HG03039 (cell line): Measurements from ENCODE around the gene TMEM141.

Experiments
- ATAC-seq: cut with Tn5 transposase; IDR thresholded peaks from one replicate; pipeline ENCODE4 v1.9.1; 2021; ENCODE audit warnings: mild to moderate bottlenecking, moderate library complexity; ENCODE audit not compliant: unreplicated experiment

Gene TMEM141

DNA sequence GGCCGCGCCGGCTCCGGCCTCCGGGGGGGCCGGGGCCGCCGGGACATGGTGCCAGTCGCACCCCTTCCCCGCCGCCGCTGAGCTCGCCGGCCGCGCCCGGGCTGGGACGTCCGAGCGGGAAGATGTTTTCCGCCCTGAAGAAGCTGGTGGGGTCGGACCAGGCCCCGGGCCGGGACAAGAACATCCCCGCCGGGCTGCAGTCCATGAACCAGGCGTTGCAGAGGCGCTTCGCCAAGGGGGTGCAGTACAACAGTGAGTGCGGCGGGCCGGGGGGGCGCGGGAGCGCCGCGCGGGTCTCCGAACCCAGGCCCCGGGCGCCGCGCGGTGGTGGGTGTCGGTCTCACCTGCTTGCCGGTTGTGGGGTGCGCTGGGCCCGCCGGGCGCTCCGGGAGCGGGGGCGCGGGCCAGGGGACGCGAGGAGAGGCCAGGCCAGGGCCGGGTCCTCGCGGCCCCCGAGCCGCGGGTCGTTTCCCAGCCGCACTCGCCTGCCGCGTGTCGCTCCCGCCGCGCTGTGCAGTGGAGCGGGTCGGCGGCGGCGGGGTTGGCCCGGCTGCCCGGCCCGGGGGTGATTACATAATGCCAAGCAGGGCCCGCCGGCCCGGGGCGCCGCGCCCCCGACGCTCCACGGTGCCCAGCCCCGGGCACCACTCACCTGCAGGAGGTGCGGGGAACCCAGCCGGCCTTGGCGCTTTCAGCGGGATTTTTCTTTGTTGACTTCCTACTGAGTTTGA is 17.1 kb downstream of the TMEM141 start:
- peak; percentile 27 for ATAC-seq

DNA sequence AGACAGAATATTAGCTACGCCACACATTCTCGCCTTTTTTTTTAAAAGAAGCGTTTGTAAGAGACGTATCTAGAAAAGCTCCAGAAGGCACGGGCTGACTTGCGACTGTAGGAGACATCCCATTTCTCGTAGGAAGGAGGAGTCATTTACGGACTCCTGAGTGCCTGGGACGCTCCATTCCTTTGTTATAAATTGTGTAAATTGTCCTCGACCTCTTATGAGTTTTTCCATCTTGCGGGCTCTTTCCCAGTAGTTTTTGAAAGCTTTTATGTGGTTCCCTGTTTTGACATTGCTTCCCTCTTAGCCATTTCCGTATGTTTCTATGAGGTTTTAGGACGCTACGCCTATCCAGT is 17.6 kb downstream of the TMEM141 start:
- ATAC-seq = no peak

DNA sequence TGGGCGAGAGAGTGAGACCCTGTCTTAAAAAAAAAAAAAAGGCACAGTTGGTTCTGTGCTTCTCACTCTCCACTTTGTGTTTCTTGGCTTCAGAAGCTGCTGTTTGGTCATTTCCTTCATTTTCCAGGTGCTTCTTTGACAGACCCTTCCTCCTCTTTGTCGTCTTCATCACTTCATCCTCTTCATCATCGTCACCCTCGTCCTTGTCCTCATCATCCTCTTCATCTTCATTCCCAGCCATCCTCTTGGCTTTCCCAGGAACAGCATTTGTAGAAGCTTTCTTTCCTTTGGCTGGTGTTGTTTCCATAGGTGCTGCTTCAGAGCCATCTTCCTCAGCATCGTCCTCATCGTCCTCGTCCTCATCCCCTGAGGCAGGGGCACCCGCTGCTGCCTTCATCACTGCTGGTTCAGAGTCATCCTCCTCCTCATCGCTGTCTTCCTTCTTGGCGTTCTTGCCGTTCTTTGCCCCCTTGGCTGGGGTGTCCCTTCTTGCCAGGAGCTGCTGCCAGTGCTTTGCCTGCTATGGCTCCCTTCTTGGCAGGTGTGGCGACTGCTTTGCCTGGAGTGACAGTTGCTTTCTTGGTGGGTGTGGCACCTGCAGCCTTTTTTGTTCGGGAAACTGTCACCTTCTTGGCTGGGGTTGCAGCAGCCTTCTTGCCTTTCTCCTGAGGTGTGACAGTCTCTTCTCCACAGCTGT is 23.7 kb downstream of the TMEM141 start:
- ATAC-seq = no peak

DNA sequence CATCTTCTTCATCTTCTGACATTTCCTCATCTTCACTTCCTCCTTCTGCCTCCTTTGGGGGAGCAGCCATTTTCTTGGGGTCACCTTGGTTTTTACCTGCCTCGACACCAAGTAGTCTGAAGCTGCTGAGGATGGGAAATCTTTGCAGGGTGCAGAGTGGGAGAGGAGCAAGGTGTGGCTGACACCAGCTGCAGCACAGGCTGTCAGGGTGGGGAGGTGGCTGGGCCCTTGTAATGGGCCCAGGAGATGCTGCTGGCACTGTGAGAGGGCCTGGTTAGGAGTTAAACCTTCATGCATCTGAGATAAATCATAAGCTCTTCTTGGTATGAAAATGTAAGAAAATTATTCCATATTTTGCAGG is 24.3 kb downstream of the TMEM141 start:
- no peak for ATAC-seq

DNA sequence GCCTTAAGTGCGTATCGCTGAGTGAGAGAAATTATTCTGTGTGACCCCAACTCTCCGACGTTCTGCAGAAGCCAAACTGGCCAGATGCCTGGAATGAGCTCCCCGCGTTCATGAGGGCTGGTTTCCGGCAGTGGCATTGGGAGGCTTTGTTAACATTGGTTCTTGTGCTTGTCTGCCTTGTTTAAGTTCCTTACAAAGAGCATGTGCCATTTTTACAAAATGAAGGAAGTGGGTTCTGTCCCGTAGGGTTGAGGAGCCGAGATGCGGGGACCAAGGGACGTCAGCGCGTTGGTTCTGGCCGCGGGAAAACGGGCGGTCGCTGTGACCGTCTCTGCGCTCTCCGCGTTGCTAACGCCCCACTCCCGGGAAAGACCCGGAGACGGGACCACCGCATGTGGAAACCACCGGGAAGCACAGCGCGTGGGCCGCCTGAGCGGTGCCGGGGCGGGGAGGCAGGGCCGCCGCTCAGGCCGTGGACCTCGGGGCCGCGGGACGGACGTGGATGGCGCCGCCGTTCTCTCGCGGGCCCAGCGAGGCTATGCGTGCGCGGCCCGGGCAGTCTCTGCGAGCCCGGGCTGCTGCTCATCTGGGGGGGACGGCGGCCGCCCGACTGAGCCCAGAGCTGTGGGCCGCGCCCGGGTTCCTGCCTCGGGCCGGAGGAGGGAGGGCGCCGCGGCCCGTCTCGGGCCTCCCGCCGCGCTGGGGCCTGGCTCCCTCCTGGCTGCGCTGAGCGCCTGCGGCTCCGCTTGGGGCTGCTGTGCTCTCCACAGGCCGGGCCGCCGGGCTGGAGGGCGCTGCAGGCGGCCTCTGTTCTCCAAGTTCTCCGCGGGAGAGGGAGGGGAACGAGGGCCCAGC is 30.1 kb downstream of the TMEM141 start:
- ATAC-seq = no peak

DNA sequence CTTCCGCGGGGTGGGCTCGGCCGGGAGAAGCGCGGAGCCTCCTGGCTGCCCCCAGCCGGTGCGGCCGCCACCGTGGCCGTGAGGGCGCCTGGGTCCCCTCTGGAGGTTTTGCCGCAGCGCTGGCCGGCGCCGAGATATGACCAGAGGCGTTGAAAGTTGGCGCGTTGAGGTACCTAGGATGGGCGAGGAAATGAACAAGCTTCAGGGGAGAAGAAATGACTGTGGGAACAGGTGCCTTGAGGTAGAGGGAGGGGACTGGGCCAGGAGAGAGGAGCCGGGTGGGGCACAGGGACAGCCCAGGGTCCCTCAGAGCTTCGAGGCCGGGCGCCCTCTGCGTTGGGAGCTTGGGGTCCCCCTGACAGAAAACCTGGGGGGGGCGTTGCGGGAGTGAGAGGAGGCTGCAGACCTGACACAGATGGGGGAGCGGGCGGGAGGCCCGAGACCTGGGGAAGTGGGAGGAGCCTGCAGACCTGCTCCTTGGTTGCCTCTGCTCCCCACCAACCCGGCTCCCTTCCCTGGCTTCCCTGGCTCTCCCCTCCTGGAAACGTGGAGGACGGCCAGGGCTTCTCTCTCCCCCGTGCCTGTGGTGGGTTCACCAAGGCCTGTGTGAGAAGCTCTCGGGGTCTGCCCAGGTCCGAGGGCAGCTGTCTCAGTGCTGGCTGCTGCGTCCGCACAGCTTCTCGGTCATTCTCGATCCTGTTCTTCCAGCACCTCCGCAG is 30.8 kb downstream of the TMEM141 start:
- ATAC-seq = no peak

DNA sequence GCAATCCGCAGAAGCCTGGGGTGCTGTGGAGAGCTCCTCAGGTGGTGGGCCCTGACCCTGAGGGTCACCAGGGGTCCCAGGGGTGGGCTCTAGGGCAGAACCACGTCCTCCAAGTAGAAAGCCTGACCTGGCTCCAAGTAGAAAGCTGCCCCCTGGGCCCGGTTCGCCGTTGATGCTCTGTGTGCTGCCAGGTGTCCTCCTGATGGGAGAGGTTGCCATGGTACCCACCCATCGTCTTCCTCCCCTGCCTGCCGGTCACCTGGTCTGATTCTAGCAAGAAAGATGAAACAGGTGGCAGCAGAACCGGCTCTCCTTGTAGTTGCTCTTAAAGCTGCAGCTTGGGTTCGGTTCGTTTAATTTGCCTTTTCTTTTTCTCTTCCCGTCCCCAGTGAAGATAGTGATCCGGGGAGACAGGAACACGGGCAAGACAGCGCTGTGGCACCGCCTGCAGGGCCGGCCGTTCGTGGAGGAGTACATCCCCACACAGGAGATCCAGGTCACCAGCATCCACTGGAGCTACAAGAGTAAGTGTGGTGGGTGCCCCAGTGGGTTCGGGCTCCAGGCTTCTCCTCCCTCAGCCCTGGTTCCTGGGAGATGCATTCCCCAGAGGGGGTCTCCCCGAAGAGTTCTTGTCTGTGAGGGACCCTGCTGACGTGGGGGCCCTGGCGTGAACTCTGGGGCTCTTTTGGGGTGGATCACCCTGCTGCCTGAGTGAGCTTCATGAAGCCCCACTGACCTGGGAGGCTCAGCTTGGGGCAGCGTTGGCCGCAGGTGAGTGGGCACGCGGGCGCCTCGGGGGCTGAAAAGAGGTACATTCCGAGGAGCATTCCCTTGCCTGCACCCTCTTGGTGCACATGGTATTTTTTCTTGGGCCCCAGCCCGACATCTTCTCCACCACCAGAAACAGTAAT is 32.2 kb downstream of the TMEM141 start:
- no peak for ATAC-seq

DNA sequence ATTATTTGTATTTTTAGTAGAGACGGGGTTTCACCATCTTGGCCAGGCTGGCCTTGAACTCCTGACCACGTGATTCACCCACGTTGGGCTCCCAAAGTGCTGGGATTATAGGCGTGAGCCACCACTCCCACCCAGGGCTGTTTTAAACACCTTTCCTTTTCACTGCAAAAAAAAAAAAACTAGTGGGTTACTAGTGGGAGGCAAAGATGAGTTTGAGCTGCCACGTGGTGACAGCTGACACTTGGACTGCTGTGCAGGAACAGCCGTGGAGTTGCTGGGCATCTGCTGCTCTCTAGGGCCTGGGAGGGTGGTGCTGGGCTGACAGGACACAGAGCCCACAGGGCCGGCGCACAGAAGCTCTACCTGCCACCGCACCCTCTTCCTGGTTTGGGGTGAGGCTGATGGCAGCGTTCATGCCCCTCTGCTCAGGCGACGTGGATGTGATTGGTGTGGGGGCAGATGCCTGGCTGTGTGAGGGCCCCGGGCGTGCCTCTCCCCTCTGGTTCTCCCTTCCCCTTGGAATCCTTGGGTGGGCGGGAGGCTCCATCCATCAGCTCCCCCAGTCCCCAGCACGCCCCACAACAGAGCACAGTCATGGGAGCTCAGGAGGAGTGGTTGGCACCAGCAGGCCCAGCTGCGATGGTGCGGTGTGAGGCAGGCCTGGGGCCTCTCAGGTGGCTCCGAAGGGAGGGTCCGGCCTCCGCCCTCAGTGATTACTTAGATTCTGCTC is 33.5 kb downstream of the TMEM141 start:
- no peak for ATAC-seq

DNA sequence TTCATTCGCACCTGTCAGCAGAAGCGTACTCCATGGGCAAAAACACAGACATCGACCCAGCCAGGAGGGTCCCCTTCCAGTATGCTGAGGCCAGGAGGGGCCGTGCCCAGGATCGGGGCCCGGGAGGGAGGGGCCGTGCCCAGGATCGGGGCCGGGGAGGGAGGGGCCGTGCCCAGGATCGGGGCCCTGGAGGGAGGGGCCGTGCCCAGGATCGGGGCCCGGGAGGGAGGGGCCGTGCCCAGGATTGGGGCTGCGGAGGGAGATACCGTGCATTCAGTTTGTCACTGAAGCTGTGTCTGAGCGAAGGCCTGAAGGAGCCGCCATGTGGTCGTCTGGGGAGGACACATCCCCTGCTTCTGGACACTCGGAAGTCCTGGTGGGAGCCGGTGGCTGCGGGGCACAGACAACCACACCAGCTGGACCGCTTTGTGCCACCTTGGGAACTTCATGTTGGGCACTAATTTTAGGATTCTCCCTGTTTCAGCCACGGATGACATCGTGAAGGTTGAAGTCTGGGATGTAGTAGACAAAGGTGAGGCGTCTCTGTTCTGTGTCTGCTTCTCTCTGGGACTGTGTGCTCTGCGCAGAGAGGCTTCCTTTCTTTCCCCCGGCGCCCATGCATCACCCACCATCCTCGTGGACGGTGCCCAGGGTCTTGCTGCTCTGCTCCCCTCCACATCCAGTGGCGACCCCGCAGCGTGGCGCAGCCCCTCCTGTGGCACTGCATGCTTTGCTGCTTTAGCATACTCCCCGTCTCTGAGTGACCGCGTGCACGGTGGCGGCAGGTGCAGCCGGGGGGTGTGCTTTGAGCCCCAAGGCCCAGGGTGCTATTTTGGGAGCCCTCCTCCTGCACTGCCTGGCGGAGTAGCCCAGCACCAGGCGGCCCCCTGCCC is 34.4 kb downstream of the TMEM141 start:
- ATAC-seq = no peak

DNA sequence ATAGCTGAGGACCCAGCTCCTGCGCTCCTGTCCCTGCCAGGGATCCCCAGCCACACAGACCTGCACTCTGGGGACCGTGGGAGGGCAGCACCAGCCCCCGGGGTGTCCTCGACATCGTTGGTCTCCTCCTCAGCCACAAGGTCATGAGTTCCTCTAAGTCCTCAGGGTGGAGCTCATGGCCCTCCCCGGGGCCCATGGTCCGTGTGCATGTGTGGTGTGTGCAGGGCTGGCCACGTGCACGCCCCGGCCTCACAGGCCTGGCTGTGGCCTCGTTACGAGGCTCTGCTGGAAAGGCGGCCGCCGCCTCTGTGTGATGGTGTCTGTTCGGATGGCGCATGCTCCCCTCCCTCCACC is 35.0 kb downstream of the TMEM141 start:
- ATAC-seq = no peak

DNA sequence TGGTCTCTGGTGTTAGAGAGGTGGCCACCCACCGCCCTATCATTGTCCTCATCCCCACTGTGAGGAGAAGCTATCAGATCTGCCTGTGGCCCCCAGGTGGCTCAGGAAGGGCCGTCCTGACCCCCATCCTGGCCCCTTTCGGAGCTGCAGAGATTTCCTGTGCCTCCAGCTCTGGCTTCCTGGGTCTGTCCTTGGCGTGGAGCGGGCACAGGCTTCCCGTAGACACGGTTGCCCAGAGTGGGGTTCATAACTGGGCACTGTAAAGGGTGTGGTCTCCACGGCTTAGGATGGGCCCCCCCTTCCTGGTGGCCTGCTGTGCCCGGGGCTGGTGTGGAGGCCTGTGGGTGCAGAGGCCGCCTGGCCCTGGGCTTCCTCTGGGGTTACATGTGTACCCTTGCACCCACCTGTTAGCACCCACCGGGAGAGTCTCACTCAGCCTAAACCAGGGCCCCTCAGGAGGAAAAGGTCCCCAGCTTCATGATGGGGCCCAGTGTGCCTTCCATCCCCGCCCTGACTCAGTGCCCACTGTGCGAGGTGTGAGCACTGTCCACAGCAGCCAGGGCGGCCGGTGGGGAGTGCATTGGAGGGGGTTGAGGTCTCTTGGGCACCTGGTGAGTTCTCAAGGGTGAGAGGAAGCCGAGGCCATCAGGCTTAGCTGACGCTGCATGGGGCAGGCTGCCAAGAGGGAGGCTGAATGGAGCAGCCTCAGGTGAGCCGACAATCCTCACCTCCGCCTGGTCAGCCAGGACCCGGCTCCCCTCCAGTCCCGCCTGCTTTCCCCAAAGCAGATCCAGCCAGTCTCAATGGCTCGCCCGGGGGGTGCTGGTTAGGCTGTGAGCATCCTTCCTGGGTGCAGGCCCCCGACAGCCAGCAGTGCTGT is 35.8 kb downstream of the TMEM141 start:
- no peak for ATAC-seq

DNA sequence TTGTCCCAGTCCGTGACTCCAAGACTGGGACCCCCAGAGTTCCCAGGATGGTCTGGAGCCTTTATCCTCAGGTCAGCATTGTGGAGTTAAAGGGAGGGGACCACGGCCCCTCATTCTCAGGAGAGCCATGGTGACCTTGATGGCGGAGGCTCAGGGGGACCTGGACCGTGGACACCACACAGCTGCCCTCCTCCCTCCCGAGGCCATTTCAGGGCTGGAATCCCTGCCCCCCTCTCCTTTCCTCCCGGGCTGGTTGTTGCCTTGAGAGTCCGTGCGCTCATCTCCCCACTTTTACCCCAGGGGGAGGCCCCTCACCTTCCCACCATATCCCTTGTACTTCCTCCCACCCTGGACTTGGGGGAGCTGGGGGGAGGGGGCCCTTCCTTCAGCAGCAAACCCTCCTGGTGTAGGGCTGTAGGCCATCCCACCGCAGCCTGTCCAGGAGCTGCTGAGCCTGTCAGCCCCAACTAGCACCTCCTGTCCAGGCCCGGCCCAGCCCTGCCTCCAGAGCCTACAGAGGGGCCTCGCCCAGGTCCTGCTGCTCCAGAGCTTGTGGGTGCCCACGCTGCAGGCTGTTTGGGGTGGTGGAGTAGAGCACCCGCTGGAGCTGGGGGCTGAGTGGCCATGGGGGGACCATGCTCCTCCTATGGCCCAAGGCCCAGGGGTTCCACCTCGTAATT is 36.8 kb downstream of the TMEM141 start:
- ATAC-seq = no peak

DNA sequence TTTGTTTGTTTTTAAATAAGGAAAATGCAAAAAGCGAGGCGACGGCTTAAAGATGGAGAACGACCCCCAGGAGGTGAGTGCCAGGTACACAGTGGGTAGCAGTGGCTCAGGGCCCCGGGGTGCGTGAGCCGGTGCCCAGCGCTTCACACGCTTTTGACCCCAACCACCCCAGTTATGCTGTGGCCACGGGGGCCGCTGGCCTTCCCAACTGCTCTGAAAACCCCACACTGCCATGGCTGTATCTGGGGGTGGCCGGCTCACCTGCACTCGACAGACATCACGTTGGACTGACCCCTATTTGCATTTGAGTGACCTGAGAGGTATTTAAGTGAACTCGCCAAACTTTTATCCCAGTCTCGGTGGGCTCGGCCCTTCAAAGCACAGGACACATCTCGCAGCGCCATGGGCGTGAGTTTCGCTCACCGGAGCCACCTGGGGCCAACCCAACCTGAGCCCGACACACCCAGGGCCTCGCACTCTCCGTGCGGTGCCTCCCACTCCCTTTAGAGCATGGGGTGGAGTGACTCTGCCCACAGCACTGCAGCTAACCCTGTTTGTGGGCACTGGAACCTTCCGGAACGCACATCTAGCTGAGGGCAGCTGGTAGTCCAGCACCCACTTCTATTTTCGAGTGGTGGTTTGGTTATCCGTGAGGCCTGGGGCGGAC is 37.5 kb downstream of the TMEM141 start:
- no peak for ATAC-seq

DNA sequence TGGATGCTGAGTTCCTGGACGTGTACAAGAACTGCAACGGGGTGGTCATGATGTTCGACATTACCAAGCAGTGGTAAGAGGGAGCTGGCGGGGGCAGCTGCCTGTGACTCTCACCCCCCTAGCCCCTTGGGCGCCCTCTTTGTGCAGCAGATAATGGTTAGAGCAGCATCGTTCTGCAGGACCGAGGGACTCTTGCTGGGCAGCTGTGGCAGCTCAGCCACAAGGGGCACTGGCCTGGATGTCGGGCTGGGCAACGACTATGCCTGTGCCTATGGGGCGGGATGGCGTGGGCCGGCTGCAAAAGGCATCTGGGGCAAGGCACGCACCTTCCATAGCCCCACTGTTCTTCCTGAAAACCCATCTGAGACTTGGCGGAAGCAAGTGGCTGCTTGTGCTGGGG is 38.3 kb downstream of the TMEM141 start:
- no peak for ATAC-seq

DNA sequence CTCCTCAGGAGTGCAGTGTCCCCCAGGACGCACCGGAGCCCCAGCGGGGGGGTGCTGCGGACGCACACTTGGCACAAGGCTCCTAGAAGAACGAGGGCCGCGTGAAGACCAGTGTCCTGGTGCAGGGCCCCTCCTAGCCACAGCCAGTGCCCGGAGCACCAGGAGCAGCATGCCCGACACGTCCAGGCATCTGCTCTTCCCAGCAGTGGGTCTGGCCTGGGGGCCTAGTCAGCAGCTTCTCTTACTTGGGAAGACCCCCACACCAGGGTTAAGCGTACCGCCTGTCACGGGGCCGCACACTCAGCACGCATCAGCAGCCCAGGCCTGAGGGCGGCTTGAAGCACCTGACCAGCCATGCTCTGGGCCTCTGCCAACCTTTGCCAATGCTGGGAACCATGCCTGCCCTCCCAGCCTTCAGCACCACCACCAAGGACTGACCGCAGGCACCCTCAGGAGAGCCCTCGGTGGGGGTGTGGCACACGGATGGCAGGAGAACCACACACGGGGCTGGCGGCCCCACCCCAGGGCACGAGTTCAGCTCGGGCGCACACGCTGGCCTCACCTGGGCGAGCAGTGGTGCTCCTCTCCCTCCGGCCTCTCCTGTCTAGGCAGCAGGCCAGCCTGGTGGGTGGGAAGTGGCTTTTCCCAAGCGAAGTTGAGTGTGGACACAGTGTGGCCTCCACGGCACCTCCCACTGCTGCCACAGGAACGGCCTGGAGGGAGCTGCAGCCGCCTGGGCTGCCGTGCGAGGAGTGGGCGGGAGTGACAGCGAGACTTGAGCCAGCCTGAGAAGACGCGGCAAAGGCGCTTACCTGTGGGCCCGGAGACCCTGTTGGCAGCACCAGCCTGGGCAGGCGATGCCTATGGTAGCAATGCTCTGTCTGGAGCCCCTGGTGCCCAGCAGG is 39.1 kb downstream of the TMEM141 start:
- no peak for ATAC-seq
